A549 (cell line): ENCODE measurements around the gene THOC3. TPM values are rescaled to one million over a fixed set of nuclear protein-coding genes. Genes with fewer than 3 reads are reported as not detected.
A peak's percentile ranks its signal among the peaks of the same experiment; 100 is the strongest.
"Not testable (repeated sequence)": the region's sequence is repeated elsewhere in the genome, so short reads cannot be mapped to it uniquely, and the experiment has no call there.

Source experiments
- ATAC-seq, 2 experiments: fragments of 200-7000 bp in 1 of 2; fragments of >200 bp in 1 of 2; cut with Nextera tagmentation in 1 of 2; cut with Tn5 transposase in 1 of 2; 3 replicates each; pipeline versions ENCODE4 v1.8.0 to v1.9.1; 2018 to 2020; ENCODE audit warnings: mild to moderate bottlenecking in 1 of 2, moderate library complexity in 1 of 2
- CTCF ChIA-PET: fragments of 300-600 bp; sonication (Branson Sonifier 250); formaldehyde crosslinking; extraction: SDS; loops from one replicate; lab custom pipeline; 2021; ENCODE audit warnings: antibody characterized with exemption, inconsistent platforms; lab: Yijun Ruan, JAX
- POLR2A ChIA-PET: fragments of 350-600 bp; formaldehyde crosslinking; extraction: SDS; loops from one replicate; lab custom pipeline; 2021; ENCODE audit warnings: antibody characterized with exemption, inconsistent platforms; lab: Yijun Ruan, JAX
- DNase-seq, 2 experiments: peaks; one replicate each; pipeline versions ENCODE4 v3.0.0 to v3.0.0-alpha.2; 2011 to 2016; ENCODE audit warnings: low read depth in 1 of 2, low spot score in 1 of 2
- FAIRE-seq: peaks from 2 replicates; lab custom pipeline; 2011; peaks lifted over from hg19 to GRCh38; lab: Jason Lieb, UNC
- H3K27ac ChIP-seq, 2 experiments: fragments of >200 bp; sonication (Bioruptor Twin); formaldehyde crosslinking; 3 replicates each; pipeline ENCODE4 v1.5.1; 2016 to 2017
- H3K4me1 ChIP-seq: fragments of >200 bp; sonication (Bioruptor Twin); formaldehyde crosslinking; 3 replicates; pipeline ENCODE4 v1.6.1; 2016
- H3K4me2 ChIP-seq: fragments of >200 bp; sonication (Bioruptor Twin); formaldehyde crosslinking; 3 replicates; pipeline ENCODE4 v1.6.1; 2016
- H3K4me3 ChIP-seq: fragments of >200 bp; sonication (Bioruptor Twin); formaldehyde crosslinking; 3 replicates; pipeline ENCODE4 v1.5.1; 2016
- H3K9me3 ChIP-seq: fragments of >200 bp; sonication (Bioruptor Twin); formaldehyde crosslinking; 3 replicates; pipeline ENCODE4 v1.6.1; 2016
- ESRRA ChIP-seq: fragments of 150-350 bp; IDR thresholded peaks from 2 replicates; pipeline ENCODE4 v1.6.1; 2014; ENCODE audit warnings: mild to moderate bottlenecking, low read length, borderline replicate concordance
- FOSL2 ChIP-seq, 2 experiments: fragments of 450-650 bp in 1 of 2; fragments of >200 bp in 1 of 2; sonication (Bioruptor Twin) in 1 of 2; formaldehyde crosslinking; IDR thresholded peaks; 2 replicates each; pipeline versions ENCODE4 v1.5.0 to v1.6.1; 2016 to 2020; ENCODE audit warnings: mild to moderate bottlenecking in 1 of 2, moderate library complexity in 1 of 2
- GATA3 ChIP-seq: IDR thresholded peaks from 2 replicates; pipeline ENCODE4 v1.6.1; 2012; ENCODE audit warnings: borderline replicate concordance
- JUNB ChIP-seq: fragments of >200 bp; sonication (Bioruptor Twin); formaldehyde crosslinking; IDR thresholded peaks from 2 replicates; pipeline ENCODE4 v1.6.1; 2016
- MYC ChIP-seq: IDR thresholded peaks from 2 replicates; pipeline ENCODE4 v1.6.1; 2012; ENCODE audit warnings: mild to moderate bottlenecking, inconsistent platforms, low read length, improper control_type of control experiment, borderline replicate concordance
- POLR2AphosphoS2 ChIP-seq: conservative IDR thresholded peaks from 2 replicates; pipeline ENCODE4 v1.6.1; 2012; ENCODE audit warnings: low read length, improper control_type of control experiment, inconsistent platforms
- RNF2 ChIP-seq: fragments of 200-600 bp; sonication (generic); IDR thresholded peaks from 2 replicates; pipeline ENCODE4 v1.6.1; 2016; ENCODE audit warnings: low read depth, mild to moderate bottlenecking, antibody characterized with exemption, moderate library complexity, borderline replicate concordance
- TP53 ChIP-seq: fragments of 250-450 bp; sonication (Bioruptor Pico); IDR thresholded peaks from 2 replicates; pipeline ENCODE4 v1.5.0; 2021; ENCODE audit warnings: mild to moderate bottlenecking, moderate library complexity
- ZFP36 ChIP-seq: fragments of 450-650 bp; IDR thresholded peaks from 2 replicates; pipeline ENCODE4 v1.6.1; 2014; ENCODE audit warnings: borderline replicate concordance; ENCODE audit not compliant: partially characterized antibody
- WGBS: methylation state at CpG from one replicate; pipeline ENCODE4 v1.1.6; 2017; ENCODE audit errors: missing lambda C conversion rate; 5-methylcytosine and 5-hydroxymethylcytosine counted together
- polyA plus RNA-seq, 4 experiments: library from polyadenylated mRNA; depleted of rRNA in 3 of 4; stranded (reverse); fragments of >200 nt; fragmentation: RNase III in 1 of 4; extraction: RNeasy Plus Mini Kit Qiagen cat#74134 plus additional on column Dnase treatment in 1 of 4; gene quantifications; 2 replicates in 3 of 4; 3 replicates in 1 of 4; pipeline ENCODE4 v1.2.3, GENCODE V29; 2011 to 2017
- TF ChIP-seq, protein P1 (sequence below): IDR thresholded peaks from 2 replicates; pipeline ENCODE4 v1.6.1; 2012
- TF ChIP-seq, protein P2 (sequence below): fragments of 150-350 bp; IDR thresholded peaks from 2 replicates; pipeline ENCODE4 v1.6.1; 2014; ENCODE audit warnings: low read depth, mild to moderate bottlenecking, low read length
- TF ChIP-seq, protein P3 (sequence below): fragments of >200 bp; sonication (Bioruptor Twin); formaldehyde crosslinking; IDR thresholded peaks from 3 replicates; pipeline ENCODE4 v1.5.1; 2016
- TF ChIP-seq, protein P4 (sequence below): fragments of >200 bp; sonication (Bioruptor Twin); formaldehyde crosslinking; IDR thresholded peaks from 3 replicates; pipeline ENCODE4 v1.6.1; 2016

The THOC3 gene
- polyA plus RNA-seq, 2 of the 4 experiments (the other 2 are of a cell fraction) = 59.1 to 76.8 TPM

DNA sequence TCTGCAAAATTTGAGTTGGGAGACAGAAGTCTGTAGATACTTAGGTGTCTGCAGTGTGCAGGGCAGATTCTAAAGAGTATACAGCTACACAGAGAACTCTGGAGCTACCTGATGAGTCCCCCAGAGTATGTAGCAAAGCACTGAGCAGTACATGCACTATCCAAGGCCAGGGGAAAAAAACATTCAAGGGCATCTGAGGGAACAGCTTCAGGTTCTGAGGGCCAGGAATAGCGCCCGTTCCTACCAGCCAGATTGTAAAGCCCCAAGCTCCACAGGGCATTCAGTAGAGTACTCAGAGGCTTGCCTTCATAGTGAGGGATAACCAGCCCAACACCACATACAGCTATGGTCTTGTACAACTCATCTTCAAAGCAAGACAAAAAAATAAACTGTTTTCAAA lies 27.5 kb downstream of the THOC3 start:
- WGBS = no CpG with 5 or more reads among the region's 2 CpGs
- DNase-seq, H3K4me3 ChIP-seq, H3K9me3 ChIP-seq, H3K27ac ChIP-seq, POLR2A ChIA-PET, CTCF ChIA-PET, H3K4me1 ChIP-seq, ATAC-seq, H3K4me2 ChIP-seq: not testable (repeated sequence)
- FAIRE-seq = peak; percentile 54

DNA sequence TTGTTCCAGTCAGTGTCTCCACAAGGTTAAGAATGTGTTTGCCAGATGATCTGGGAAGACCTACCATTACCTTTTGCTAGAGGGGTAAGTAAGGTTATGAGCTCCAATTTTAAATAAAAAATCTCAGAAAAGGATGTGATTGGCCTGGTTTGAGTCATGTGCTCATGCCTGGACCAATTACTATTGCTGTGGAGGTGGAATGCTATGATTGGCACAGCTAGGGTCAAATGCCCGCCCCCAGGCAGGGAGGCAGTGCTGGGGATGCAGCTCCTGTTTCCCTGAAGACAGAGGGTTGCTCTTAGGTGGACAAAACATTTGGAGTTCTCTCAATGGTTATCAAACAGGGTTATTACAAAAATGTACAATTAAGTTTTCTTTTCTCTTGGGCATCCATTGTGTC lies 29.6 kb downstream of the THOC3 start:
- 50% methylated on average over 1 of the region's 1 CpG for WGBS
- FAIRE-seq = not testable (repeated sequence)

DNA sequence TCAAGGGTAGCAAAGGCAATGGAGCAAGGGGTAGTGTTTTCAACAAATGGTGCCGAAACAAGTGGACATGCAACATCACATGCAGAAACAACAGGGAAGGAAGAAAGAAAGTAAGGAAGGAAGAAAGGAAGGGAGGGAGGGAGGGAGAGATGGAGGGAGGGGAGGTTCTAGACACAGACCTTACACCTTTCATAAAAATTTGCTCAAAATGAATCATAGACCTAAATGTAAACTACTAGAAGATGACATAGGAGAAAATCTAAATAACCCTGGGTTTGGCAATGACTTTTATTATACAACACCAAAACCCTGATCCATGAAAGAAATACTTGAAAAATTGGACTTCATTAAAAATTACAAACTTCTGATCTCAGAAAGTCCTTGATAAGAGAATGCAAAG lies 39.4 kb downstream of the THOC3 start:
- H3K4me2 ChIP-seq, H3K27ac ChIP-seq, H3K4me1 ChIP-seq, FAIRE-seq, DNase-seq, POLR2A ChIA-PET, H3K9me3 ChIP-seq, CTCF ChIA-PET, ATAC-seq, H3K4me3 ChIP-seq: not testable (repeated sequence)
- WGBS = 100% methylated on average over 1 of the region's 1 CpG

More for the DNA sequence above, 29.6 kb downstream of the THOC3 start:
- H3K4me2 ChIP-seq, CTCF ChIA-PET, H3K9me3 ChIP-seq, H3K4me1 ChIP-seq, POLR2A ChIA-PET, DNase-seq, H3K4me3 ChIP-seq, H3K27ac ChIP-seq: not testable (repeated sequence)
- peak in 1 of 2 experiments; percentile 63; a peak in 3 of 6 replicates for ATAC-seq

DNA sequence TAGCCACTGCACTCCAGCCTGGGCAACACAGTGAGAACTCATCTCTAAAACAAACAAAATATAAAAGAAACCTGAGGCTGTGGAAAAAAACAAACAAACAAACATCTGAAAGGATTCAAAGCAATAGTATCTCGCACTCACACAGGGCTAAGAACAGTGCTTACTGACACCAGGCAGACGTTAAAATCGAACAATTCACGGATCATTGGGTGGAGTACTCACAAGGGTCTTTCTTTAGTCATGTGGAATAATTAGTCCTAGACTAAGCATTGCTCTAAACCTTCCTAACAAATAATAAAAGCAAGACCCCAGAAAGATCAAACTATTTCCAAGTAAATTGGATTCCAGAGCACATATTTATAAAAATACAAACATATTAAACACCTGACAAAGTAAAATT lies 43.0 kb downstream of the THOC3 start:
- 93% methylated on average over 4 of the region's 4 CpGs for WGBS
- H3K4me2 ChIP-seq, POLR2A ChIA-PET, H3K9me3 ChIP-seq, H3K27ac ChIP-seq, DNase-seq, ATAC-seq, FAIRE-seq, CTCF ChIA-PET, H3K4me3 ChIP-seq: not testable (repeated sequence)
- peaks cover 30% of the 10 kb centered on the region for H3K4me1 ChIP-seq

DNA sequence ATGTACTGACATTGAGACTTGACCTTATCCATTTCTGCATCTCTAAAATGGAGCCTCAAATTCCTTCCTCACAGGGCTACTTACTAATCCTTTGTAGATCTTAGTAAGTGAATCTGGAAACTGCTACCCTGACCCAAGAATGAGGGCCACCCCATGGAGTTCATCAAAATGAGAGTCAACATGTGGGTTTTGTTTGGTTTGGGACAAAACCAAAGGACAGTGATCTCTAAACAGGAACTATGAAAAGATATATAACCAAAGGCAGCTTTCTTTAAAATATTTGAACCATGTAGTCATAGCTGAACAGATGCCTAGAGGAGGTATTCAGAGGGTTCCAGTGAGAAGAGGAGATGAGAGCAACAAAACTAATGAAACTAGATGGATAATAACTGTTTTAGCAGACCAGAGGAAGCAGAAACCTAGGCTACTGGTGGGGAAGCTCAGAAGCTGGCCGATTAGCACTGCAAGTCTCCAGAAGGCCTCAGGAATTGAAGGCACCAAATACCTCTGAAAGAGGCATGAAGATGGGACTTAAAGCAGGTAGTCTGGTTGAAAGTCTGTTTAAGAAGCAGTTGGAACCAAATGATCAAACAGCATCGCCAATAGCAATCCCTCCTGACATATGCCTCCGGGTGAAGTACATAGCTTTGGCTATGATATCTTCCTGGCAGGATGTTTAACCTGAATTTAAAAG lies 45.8 kb downstream of the THOC3 start:
- FAIRE-seq = no peak
- ChIA-PET POLR2A (no interaction called here), CTCF (interaction anchor here (1.2 to 1.8 kb wide), 3 partner anchors 28 to 1458 kb away, joined by 3 to 4 read pairs (median 3); no protein-coding TSS in a partner anchor)
- H3K9me3 ChIP-seq = no peaks in the 10 kb centered on the region
- 81% methylated on average over 3 of the region's 3 CpGs for WGBS
- ATAC-seq = peak; percentile 37 to 62; a peak in 3 of 6 replicates
- TF ChIP-seq RNF2 (no peak), FOSL2 (IDR thresholded peaks at IDR 0.05) (0 out of 2 replicates have a peak, but pooled peaks have one; percentile 25), FOSL2 (CRISPR knock-in tag; IDR thresholded peaks at IDR 0.05) (no peak), JUNB (peak; percentile 43; the same call in 1 of the 2 replicates)
- TF ChIP-seq, protein P1, sequence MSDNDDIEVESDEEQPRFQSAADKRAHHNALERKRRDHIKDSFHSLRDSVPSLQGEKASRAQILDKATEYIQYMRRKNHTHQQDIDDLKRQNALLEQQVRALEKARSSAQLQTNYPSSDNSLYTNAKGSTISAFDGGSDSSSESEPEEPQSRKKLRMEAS = 0 out of 2 replicates have a peak, but pooled peaks have one; percentile 14
- TF ChIP-seq, protein P2, sequence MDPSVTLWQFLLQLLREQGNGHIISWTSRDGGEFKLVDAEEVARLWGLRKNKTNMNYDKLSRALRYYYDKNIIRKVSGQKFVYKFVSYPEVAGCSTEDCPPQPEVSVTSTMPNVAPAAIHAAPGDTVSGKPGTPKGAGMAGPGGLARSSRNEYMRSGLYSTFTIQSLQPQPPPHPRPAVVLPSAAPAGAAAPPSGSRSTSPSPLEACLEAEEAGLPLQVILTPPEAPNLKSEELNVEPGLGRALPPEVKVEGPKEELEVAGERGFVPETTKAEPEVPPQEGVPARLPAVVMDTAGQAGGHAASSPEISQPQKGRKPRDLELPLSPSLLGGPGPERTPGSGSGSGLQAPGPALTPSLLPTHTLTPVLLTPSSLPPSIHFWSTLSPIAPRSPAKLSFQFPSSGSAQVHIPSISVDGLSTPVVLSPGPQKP = no peak
- DNase-seq = peak; percentile 11 to 36
- H3K4me1 ChIP-seq = peaks cover 35% of the 10 kb centered on the region
- no peak overlapping the region for H3K4me3 ChIP-seq
- H3K4me2 ChIP-seq = peak overlapping the region; percentile 17
- H3K27ac ChIP-seq = peak overlapping the region; percentile 26 to 30; a peak in 2 of 6 replicates

DNA sequence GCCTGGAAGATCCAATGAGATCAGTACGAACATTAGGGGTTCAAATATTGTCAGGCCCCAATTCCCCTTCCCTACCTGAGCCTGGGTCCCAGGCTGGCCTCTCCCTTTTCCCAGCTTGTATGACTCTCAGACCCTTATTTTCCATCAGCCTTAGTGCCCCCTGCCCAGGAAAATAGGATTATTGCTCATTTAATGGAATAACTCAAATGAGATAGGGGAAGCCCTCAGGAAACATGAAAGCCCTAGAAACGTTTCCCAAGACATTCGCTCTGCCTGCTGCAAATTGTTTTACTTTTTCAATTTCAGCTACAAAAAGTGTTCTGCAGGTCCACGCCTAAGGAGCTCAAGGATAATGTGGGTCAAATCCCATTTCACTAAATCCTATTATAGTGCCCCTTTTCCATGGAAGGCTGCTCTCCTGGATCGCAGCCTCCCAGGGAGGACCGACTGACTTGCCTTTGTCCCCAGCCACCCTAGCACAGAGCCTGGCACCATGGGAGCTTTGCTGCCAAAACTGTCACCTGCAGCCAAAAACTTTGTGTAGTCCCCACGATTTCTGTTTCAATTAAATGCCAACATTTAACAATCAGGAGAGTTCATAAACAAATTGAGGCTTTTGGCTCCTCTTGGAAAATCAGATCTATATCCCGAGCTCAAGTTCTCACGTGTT lies 46.9 kb downstream of the THOC3 start:
- POLR2A ChIA-PET = no interaction called here
- no peak overlapping the region for H3K4me2 ChIP-seq
- CTCF ChIA-PET = interaction anchor here (0.9 to 1.8 kb wide), 4 partner anchors 124 to 1459 kb away, joined by 3 to 4 read pairs (median 4); no protein-coding TSS in a partner anchor
- H3K4me1 ChIP-seq = peaks cover 35% of the 10 kb centered on the region
- no peak for FAIRE-seq
- no peaks in the 10 kb centered on the region for H3K9me3 ChIP-seq
- no peak for ATAC-seq
- 83% methylated on average over 9 of the region's 9 CpGs for WGBS
- H3K4me3 ChIP-seq = no peak overlapping the region
- H3K27ac ChIP-seq = peak overlapping the region in 1 of 2 experiments; percentile 19; a peak in 2 of 6 replicates
- DNase-seq = no peak
- TF ChIP-seq GATA3 = no peak
- no peak for TF ChIP-seq POLR2AphosphoS2
- TF ChIP-seq TP53 (CRISPR knock-in tag) = no peak
- TF ChIP-seq MYC = no peak
- TF ChIP-seq ESRRA = no peak
- TF ChIP-seq, protein P3, sequence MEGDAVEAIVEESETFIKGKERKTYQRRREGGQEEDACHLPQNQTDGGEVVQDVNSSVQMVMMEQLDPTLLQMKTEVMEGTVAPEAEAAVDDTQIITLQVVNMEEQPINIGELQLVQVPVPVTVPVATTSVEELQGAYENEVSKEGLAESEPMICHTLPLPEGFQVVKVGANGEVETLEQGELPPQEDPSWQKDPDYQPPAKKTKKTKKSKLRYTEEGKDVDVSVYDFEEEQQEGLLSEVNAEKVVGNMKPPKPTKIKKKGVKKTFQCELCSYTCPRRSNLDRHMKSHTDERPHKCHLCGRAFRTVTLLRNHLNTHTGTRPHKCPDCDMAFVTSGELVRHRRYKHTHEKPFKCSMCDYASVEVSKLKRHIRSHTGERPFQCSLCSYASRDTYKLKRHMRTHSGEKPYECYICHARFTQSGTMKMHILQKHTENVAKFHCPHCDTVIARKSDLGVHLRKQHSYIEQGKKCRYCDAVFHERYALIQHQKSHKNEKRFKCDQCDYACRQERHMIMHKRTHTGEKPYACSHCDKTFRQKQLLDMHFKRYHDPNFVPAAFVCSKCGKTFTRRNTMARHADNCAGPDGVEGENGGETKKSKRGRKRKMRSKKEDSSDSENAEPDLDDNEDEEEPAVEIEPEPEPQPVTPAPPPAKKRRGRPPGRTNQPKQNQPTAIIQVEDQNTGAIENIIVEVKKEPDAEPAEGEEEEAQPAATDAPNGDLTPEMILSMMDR = no peak
- TF ChIP-seq, protein P4, sequence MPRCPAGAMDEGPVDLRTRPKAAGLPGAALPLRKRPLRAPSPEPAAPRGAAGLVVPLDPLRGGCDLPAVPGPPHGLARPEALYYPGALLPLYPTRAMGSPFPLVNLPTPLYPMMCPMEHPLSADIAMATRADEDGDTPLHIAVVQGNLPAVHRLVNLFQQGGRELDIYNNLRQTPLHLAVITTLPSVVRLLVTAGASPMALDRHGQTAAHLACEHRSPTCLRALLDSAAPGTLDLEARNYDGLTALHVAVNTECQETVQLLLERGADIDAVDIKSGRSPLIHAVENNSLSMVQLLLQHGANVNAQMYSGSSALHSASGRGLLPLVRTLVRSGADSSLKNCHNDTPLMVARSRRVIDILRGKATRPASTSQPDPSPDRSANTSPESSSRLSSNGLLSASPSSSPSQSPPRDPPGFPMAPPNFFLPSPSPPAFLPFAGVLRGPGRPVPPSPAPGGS = no peak
- no peak for TF ChIP-seq ZFP36
